Endothelial cell of umbilical vein (primary cell): ENCODE data around the gene IFIT1B.

Source experiments
- CTCF ChIP-seq, 2 donors: IDR thresholded peaks; 1 replicate in 1 of 2; 2 replicates in 1 of 2; pipeline ENCODE4 v1.5.1; 2011; ENCODE audit warnings: low read length in 2 of 2, mild to moderate bottlenecking in 2 of 2, moderate library complexity in 2 of 2, control low read depth in 1 of 2, inconsistent platforms in 1 of 2, low read depth in 1 of 2; ENCODE audit not compliant: insufficient read depth in 1 of 2; ENCODE audit errors: extremely low read depth in 1 of 2
- EZH2 ChIP-seq: IDR thresholded peaks from 2 replicates; pipeline ENCODE4 v1.6.1; 2012; ENCODE audit warnings: borderline replicate concordance, low read depth, mild to moderate bottlenecking, moderate library complexity, low read length, inconsistent platforms; ENCODE audit not compliant: severe bottlenecking
- POLR2AphosphoS5 ChIP-seq: IDR thresholded peaks from 2 replicates; pipeline ENCODE4 v1.6.1; 2012; ENCODE audit warnings: low read depth, mild to moderate bottlenecking, control low read depth, low read length, moderate library complexity; ENCODE audit not compliant: insufficient read depth

- no peak for TF ChIP-seq CTCF (IDR thresholded peaks at IDR 0.05; ENCODE audit: extremely low read depth in 1 of 2, insufficient read depth in 1 of 2, low read depth in 1 of 2, low read length in 2 of 2)
- TF ChIP-seq POLR2AphosphoS5, result no peak
- no peak for TF ChIP-seq EZH2
These were observed 9.7 kb upstream of the IFIT1B start for GRCh38 chr10:89368129-89368528.
